Hippocampal formation (tissue), 2 donors: ENCODE results near the gene P2RX3.
A peak's percentile ranks its signal among the peaks of the same experiment; 100 is the strongest.
"Not testable (repeated sequence)": the region's sequence is repeated elsewhere in the genome, so short reads cannot be mapped to it uniquely, and the experiment has no call there.

Source experiments
- DNase-seq, 2 donors: peaks; one replicate each; lab custom pipeline; 2025; lab: John Stamatoyannopoulos, UW

The P2RX3 gene

GRCh38 chr11:57324154-57324885, 13.8 kb upstream of the P2RX3 start:
- no peak for DNase-seq

- peak; percentile 93 to 95 for DNase-seq
These were observed 13.0 kb upstream of the P2RX3 start, which contains the start of gene TNKS1BP1 for GRCh38 chr11:57324886-57325734. Gene TNKS1BP1, minus strand, starts transcription at chr11:57324952. Its CDS starts 3,067 bp downstream, at chr11:57321885.

DNA sequence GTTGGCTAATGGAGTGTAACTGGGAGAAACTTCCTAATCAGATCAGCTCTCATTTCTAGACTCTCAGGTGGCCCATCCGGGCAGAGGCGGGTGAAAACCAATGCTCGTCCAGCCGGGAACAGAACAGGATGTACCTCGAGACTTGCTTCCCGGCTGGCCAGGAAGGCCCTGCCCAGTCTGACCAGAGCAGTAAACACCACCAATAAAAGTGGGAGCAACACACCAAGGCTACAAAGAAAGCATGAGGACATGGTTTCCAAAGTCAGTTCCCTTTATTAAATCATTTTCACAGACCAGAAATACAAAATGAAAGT, 12.5 kb upstream of the P2RX3 start:
- DNase-seq: no peak

- no peak for DNase-seq
These were observed 10.4 kb upstream of the P2RX3 start for GRCh38 chr11:57327721-57328120.

DNA sequence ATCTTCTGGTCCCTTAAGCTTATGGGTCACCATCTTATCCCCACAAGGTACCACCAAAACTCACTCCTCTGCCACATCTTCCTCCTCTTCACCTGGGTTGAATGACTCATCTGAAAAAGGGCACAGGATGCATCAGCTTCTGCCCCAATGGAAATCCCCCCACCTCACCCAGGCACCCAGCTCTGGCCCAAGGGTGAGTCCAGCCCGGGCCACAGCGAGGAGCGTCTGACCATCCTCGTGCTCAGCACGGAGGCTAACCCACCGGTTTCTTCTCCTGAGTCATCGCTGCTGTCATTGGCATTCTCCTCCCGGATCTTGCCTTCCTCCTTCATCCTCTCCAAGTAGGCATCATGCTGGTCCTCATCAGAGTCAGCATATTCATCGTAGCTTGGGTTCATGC, 8.1 kb upstream of the P2RX3 start:
- DNase-seq: no peak

DNA sequence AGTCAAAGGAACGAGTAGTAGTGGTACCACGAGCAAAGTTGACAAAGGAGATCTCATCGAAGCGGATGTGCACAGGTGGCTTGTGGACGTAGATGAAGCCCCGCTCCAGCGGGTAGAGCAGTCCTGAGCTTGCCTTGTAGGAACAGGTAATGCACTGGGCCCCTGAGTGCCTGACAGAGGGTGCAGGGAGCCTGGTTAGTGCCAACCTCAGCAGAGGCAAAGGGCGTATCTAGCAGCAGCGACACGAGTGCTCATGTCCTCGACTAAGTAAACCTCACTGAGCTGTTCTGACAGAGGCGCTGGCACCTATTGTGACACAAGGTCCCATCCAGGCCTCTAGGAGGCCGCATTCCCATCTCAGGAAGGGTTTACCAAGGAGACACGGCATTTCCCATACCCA, 6.4 kb upstream of the P2RX3 start:
- DNase-seq: no peak

DNA sequence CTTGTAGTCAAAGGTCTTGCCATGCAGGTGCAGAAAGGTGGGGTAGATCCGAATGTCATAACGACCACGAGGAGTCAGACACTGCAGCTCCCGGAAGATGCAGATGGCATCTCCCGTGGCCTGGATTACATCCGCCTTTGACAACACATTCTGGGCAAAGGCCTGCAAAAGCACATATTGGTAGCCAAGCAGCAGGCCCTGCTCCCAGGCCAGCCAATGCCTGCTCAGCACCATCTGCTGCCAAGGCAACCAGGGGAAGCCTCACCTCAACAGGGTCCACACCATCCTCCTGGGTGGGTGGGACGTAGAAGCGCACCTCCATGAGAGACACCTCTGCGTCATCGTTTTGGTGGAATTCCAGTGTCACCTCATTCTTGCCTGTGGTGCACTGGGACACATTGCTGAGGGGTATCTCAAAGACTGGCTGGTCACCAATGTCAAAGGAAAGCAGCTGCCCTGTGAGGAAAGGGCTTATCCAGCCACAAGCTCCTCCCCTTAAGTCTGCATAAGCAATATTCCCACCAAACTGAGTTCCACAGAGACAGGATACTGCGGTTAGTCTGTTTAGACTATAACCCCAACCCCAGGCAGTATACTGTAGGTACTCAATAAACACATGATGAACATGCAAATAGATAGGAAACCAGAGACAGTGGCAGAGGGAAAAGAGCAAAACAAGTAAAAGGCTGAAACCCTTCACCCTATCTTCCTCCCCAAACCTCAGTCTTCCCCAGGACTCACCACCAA, 5.3 kb upstream of the P2RX3 start:
- DNase-seq: no peak

GRCh38 chr11:57335023-57335342, 3.2 kb upstream of the P2RX3 start:
- DNase-seq: no peak

GRCh38 chr11:57335343-57336110, 2.6 kb upstream of the P2RX3 start, which contains the start of gene SSRP1:
Gene SSRP1, minus strand, starts transcription at chr11:57335892. Its CDS starts 771 bp downstream, at chr11:57335121.
- peak; percentile 88 to 89 for DNase-seq

GRCh38 chr11:57336111-57336666, 2.0 kb upstream of the P2RX3 start:
- no peak for DNase-seq

DNA sequence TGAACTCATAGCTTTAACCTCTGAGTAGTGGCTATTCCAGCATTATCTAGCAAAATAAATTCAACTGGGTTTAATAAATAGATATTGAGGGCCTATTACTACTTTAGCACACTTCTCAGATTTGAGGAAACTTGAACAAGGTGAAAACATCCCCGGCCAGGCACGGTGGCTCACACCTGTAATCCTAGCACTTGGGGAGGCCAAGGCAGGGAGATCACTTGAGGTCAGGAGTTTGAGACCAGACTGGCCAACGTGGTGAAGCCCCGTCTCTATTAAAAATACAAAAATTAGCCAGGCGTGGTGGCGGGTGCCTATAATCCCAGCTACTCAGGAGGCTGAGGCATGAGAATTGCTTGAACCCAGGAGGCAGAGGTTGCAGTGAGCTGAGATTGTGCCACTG, 1.3 kb upstream of the P2RX3 start:
- DNase-seq: not testable (repeated sequence)

- DNase-seq: no peak
These were observed 1.2 kb downstream of the P2RX3 start for GRCh38 chr11:57339328-57339727.

DNA sequence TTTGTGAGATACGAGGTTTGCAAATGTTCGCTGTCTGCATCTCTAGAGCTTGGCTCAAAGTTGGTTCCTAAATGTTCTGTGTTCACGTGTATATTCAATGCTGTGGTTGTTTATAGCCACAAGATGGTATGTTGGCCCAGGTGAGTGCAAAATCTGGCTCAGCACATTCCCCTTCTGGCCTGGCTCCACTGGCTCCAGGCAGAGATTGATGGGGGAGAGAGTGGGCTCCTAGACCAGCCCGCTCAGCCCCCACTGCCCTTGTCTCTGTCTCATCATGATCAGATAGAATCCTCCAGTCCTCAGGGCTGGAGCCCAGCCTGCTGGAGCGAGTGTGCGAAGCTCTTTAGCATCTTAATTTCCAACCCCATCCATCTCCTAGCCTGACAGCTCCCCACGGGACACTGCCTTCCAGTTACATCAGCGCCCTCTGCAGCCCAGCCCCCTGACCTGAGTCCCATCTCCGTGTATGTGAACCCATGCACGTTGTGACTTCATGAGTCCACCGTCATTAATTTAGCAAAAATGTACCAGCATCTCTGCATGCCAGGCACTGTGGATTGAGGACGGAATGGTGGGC, 2.0 kb downstream of the P2RX3 start:
- DNase-seq: no peak

- no peak for DNase-seq
These were observed 3.2 kb downstream of the P2RX3 start for GRCh38 chr11:57341250-57341808.

DNA sequence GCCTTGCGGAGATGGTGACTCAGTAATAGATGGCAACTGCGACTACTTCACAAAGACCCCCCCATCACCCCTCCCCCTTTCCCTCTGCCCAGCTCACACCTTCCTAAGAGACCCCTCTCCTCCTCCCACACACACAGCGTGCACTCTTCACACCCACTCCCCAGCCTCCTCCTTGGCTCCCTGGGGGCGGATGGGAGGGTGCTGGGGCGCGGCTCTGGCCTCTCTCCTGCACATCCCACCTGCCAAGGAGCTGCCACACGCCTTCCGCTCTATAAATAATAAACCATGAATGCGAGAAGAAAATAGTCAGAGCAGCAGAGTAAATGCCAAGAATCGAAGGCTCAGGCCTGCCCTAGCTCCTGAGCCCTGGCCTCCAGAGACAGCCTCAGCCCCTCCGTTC, 4.5 kb downstream of the P2RX3 start:
- no peak for DNase-seq

DNA sequence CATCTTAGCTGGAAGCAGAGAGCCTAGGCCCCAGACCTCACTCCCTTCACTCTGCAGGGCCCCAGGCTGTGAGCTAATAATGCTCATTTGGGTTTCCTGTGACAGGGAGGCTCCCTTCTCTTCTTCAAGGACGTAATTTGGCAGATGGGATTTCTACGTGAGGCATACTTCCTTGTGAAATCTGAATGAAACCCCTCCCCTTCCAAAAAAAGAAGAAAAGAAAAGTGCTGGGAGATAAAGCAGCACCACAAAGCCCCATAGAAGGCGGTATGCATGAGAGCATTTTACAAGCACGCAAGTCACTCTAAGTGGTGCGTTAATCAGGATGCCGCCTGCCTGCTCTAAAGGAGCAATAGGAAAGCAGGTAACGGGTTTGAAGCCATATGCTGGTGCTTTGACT, 5.7 kb downstream of the P2RX3 start:
- DNase-seq: no peak

GRCh38 chr11:57344826-57345225, 6.7 kb downstream of the P2RX3 start:
- DNase-seq: no peak

- DNase-seq: peak; percentile 38 to 51
These were observed 7.5 kb downstream of the P2RX3 start for GRCh38 chr11:57345555-57346211.

- DNase-seq: no peak
These were observed 9.2 kb downstream of the P2RX3 start for GRCh38 chr11:57347336-57347735.

GRCh38 chr11:57348052-57348451, 9.9 kb downstream of the P2RX3 start:
- no peak for DNase-seq
